ENCODE measurements around the gene AKAP1. TPM values are rescaled to one million over a fixed set of nuclear protein-coding genes. Genes with fewer than 3 reads are reported as not detected.

Gene AKAP1
- polyA plus RNA-seq, 1 donor (not counting 4 experiments of a cell fraction or from before 2014, with no cell fraction given) = 24.1 TPM

DNA sequence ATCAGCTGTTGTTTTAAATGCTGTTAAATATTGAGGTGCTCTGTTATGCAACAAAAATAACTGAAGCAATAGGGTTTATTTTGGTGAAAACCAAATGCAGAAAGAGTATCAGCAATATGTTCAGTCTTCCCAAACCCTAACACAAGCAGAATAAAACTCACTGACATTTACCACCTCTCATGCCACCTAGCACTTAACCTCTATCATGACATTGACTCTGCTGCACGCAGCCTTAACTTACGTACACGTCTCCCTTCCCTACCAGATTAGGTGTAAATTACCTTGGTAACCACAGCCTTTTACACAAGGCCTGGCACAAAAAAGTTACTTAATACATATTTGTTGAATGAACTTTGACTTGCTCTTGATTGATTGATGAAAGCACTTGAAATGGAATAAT is 9.9 kb upstream of the AKAP1 start:
- no peak for DNase-seq (ENCODE audit: low read depth, low spot score)

DNA sequence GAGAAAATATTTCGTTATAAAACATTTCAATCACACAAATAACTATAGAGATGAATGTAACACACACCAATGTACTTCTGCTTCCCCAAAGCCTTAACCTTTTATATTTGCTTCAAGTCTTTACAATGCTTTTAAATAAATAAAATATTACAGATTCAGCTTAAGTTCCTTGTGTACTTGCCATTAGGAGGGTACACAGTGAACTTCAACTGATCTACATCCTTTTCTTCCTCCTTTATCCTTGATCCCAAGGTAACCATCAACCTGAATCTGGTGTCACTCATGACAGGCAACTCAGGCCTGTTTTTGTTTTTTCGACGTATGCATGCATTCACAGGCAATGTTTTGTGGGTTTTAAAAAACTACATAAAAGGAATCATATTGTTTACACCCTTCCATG is 9.3 kb upstream of the AKAP1 start:
- Histone ChIP-seq H3K79me2 (ENCODE audit: control insufficient read depth, insufficient read depth, low read length) (no peaks in the 10 kb centered on the region), H3K4me2 (ENCODE audit: control insufficient read depth, extremely low read depth, insufficient read depth, low read depth, low read length) (no peak overlapping the region), H3K4me1 (ENCODE audit: control insufficient read depth, extremely low read depth, insufficient read depth, low read length) (peaks cover 7% of the 10 kb centered on the region), H3K9ac (ENCODE audit: control insufficient read depth, extremely low read depth, insufficient read depth, low read length) (no peak overlapping the region), H3K27me3 (ENCODE audit: control insufficient read depth, extremely low read depth, insufficient read depth, low read length) (no peaks in the 10 kb centered on the region), H2AFZ (ENCODE audit: control insufficient read depth, low read length) (no peak overlapping the region), H3K9me1 (ENCODE audit: control insufficient read depth, extremely low read depth, insufficient read depth, low read length) (no peaks in the 10 kb centered on the region), H3K9me3 (ENCODE audit: control insufficient read depth, low read depth, low read length) (no peaks in the 10 kb centered on the region), H3K4me3 (ENCODE audit: control insufficient read depth in 2 of 3, extremely low read depth in 1 of 3, insufficient read depth in 2 of 3, low read depth in 1 of 3, low read length in 3 of 3) (no peak overlapping the region), H3K27ac (ENCODE audit: control insufficient read depth, insufficient read depth, low read length) (no peak overlapping the region), H3K36me3 (ENCODE audit: control insufficient read depth in 2 of 2, extremely low read depth in 1 of 2, insufficient read depth in 2 of 2, low read length in 2 of 2) (no peaks in the 10 kb centered on the region), H4K20me1 (ENCODE audit: control insufficient read depth, extremely low read depth, insufficient read depth, low read length) (no peaks in the 10 kb centered on the region)
- FAIRE-seq (no peak), DNase-seq (ENCODE audit: low read depth, low spot score) (no peak)
- dilution Hi-C loops (cut with MboI; ENCODE audit: extremely low pct_ligation_motif_present, low sequenced_read_pairs) = no loop called here
- no peak for TF ChIP-seq CTCF (optimal IDR thresholded peaks at IDR 0.05 in 1 of 3, IDR thresholded peaks at IDR 0.05 in 1 of 3, conservative IDR thresholded peaks at IDR 0.05 in 1 of 3; ENCODE audit: extremely low read depth in 1 of 3, insufficient read depth in 2 of 3, low read length in 3 of 3)

More for the DNA sequence above, 9.9 kb upstream of the AKAP1 start:
- dilution Hi-C loops (cut with MboI; ENCODE audit: extremely low pct_ligation_motif_present, low sequenced_read_pairs) = no loop called here
- TF ChIP-seq EZH2 (IDR thresholded peaks at IDR 0.05; ENCODE audit: low read length) (no peak), CTCF (optimal IDR thresholded peaks at IDR 0.05 in 1 of 3, IDR thresholded peaks at IDR 0.05 in 1 of 3, conservative IDR thresholded peaks at IDR 0.05 in 1 of 3; ENCODE audit: extremely low read depth in 1 of 3, insufficient read depth in 2 of 3, low read length in 3 of 3) (no peak)
- no peaks in the 10 kb centered on the region for H3K9me3 ChIP-seq (ENCODE audit: control insufficient read depth, low read depth, low read length)
- no peaks in the 10 kb centered on the region for H3K27me3 ChIP-seq (ENCODE audit: control insufficient read depth, extremely low read depth, insufficient read depth, low read length)
- no peak overlapping the region for H2AFZ ChIP-seq (ENCODE audit: control insufficient read depth, low read length)
- no peaks in the 10 kb centered on the region for H3K36me3 ChIP-seq (ENCODE audit: control insufficient read depth in 2 of 2, extremely low read depth in 1 of 2, insufficient read depth in 2 of 2, low read length in 2 of 2)
- H3K27ac ChIP-seq (ENCODE audit: control insufficient read depth, insufficient read depth, low read length) = no peak overlapping the region
- peaks cover 2% of the 10 kb centered on the region for H3K4me1 ChIP-seq (ENCODE audit: control insufficient read depth, extremely low read depth, insufficient read depth, low read length)
- no peak overlapping the region for H3K4me3 ChIP-seq (ENCODE audit: control insufficient read depth in 2 of 3, extremely low read depth in 1 of 3, insufficient read depth in 2 of 3, low read depth in 1 of 3, low read length in 3 of 3)
- no peaks in the 10 kb centered on the region for H3K9me1 ChIP-seq (ENCODE audit: control insufficient read depth, extremely low read depth, insufficient read depth, low read length)
- no peak overlapping the region for H3K9ac ChIP-seq (ENCODE audit: control insufficient read depth, extremely low read depth, insufficient read depth, low read length)
- no peak overlapping the region for H3K4me2 ChIP-seq (ENCODE audit: control insufficient read depth, extremely low read depth, insufficient read depth, low read depth, low read length)
- FAIRE-seq = no peak
- no peaks in the 10 kb centered on the region for H4K20me1 ChIP-seq (ENCODE audit: control insufficient read depth, extremely low read depth, insufficient read depth, low read length)
- H3K79me2 ChIP-seq (ENCODE audit: control insufficient read depth, insufficient read depth, low read length) = no peaks in the 10 kb centered on the region
